Left ventricle myocardium superior (tissue), 1 donor: ENCODE results near the gene SERPINB2. TPM values are rescaled to one million over a fixed set of nuclear protein-coding genes. Genes with fewer than 3 reads are reported as not detected.
"Not testable (repeated sequence)": the region's sequence is repeated elsewhere in the genome, so short reads cannot be mapped to it uniquely, and the experiment has no call there.

Experiments
- ATAC-seq: fragments of 200-7000 bp; cut with Tn5 transposase; one replicate; pipeline ENCODE4 v1.9.1; 2020; ENCODE audit warnings: mild to moderate bottlenecking, moderate library complexity
- DNase-seq: peaks from one replicate; pipeline ENCODE4 v3.0.0-alpha.2; 2020
- intact Hi-C: fragments of 100-400 bp; cut with micrococcal nuclease; formaldehyde crosslinking; loops from one replicate; pipeline ENCODE4 v1.11.0; 2022
- total RNA-seq: library from RNA; stranded (reverse); fragmentation: NEBNext Ultra II Directional; extraction: Animal tissue kit (Norgen Biotek cat#: 25700); gene quantifications from one replicate; pipeline ENCODE4 v1.2.1, GENCODE V29; 2021
- donor health status: DM: no; HTN: yes; CAD: no; lungs with severe emphysema.

The SERPINB2 gene
- total RNA-seq, 1 donor from 2014 or later = not detected

- no peak for ATAC-seq
- DNase-seq = no peak
- intact Hi-C loops = no loop called here
Observed at GRCh38 chr18:63922049-63922448, 34.5 kb downstream of the SERPINB2 start.

- no peak for DNase-seq
- intact Hi-C loops = no loop called here
- ATAC-seq = no peak
Observed at GRCh38 chr18:63924551-63924950, 37.0 kb downstream of the SERPINB2 start.

- intact Hi-C loops = no loop called here
- DNase-seq (no peak), ATAC-seq (no peak)
Observed at GRCh38 chr18:63928331-63928730, 40.8 kb downstream of the SERPINB2 start.

DNA sequence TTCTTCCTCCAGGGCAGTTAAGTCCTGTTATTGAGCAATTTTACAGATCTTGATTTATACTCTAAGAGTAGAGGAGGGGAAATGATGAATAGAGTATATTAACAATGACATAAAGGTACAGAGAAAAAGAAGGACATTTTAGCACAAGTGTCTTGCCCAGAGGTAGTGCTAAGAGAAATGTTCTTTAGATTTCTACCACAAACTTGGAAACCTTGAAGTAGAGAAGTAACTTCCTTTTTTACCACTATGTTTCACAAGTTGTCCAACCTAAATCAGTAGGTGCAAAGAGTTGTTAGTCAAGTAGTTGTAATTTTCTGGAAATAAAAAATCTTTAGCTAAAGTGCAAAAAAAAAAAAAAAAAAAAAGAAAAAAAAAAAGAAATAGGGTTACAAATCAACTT, 41.9 kb downstream of the SERPINB2 start:
- DNase-seq, intact Hi-C loops, ATAC-seq: not testable (repeated sequence)

DNA sequence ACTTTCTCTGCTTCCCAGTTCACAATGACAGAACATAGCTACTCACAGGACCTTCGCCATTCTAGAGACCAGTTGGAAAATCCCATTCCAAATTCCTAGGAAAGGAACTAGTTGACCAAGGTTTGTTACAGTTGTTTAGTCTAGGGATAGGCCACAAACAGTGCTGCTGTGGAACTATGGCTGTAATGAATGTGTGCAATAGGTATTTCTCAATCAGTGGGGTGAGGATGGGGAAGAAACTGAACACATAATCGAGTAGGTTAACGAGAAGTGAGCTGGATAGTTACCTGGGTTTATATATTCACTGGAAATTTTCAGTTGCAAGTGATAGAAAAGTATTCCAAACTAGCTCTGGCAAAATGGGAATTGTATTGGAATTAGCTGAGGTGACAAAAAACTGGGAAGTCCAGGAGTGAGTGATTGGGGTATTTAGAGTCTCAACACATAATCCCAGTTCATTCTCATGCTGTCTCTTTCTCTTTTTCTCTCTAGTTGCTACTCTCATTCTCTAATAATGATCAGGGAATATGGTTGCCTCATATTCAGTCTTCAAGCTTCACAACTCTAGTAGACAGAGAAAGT, 43.4 kb downstream of the SERPINB2 start:
- ATAC-seq (no peak), DNase-seq (no peak)
- intact Hi-C loops = no loop called here

GRCh38 chr18:63936156-63936931, 48.8 kb downstream of the SERPINB2 start:
- DNase-seq = peak; percentile 89
- intact Hi-C loops = loop anchor here (5.0 kb wide), 1 partner anchor 419 kb away; no protein-coding TSS in a partner anchor
- peak; percentile 100 for ATAC-seq

- intact Hi-C loops = loop anchor here (5.0 kb wide), 1 partner anchor 420 kb away; no protein-coding TSS in a partner anchor
- ATAC-seq (no peak), DNase-seq (no peak)
Observed at GRCh38 chr18:63936932-63937393, 49.5 kb downstream of the SERPINB2 start.

GRCh38 chr18:63940008-63940407, 52.5 kb downstream of the SERPINB2 start:
- intact Hi-C loops = no loop called here
- no peak for DNase-seq
- no peak for ATAC-seq

GRCh38 chr18:63940543-63941050, 53.1 kb downstream of the SERPINB2 start:
- ATAC-seq, DNase-seq, intact Hi-C loops: not testable (repeated sequence)

DNA sequence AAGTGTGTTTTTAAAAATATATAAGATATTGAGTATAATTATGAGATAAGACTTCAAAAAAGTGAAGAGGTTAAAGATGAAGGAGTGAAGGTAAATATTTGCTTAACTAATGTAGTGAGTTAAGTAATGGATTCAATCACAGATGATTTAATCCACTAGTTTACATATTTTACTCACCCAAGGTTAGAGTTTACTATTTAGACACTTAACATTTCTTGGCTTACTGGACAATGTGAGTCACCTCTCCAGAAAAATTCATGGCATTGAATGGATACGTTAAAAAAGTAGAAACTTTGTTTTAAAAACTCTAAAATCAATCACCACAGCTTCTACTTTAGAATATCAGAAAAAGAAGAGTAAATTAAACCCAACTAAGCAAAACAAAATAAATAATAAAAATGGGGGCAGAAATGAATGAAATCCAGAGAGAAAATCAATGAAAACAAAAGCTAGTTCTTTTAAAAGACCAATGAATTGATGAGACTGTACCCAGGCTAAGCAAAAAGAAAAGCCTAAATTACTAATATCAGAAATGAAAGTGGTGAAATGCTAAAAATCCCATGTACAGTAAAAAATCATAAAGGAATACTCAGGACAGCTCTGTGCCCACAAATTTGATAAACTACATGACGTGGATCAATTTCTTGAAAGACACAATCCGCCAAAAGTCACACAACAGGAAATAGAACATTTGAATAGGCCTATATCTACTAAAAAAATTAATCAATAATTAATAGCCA, 59.7 kb downstream of the SERPINB2 start:
- DNase-seq (no peak), ATAC-seq (no peak)
- intact Hi-C loops = no loop called here

- intact Hi-C loops = no loop called here
- peak; percentile 94 for ATAC-seq
- DNase-seq = peak; percentile 73
Observed at GRCh38 chr18:63949068-63949737, 61.7 kb downstream of the SERPINB2 start, which contains the start of gene HMSD. TSS of gene HMSD (plus strand) at chr18:63949301. CDS start at chr18:63953456, 4,155 bp downstream.

GRCh38 chr18:63951302-63951705, 63.8 kb downstream of the SERPINB2 start:
- intact Hi-C loops = no loop called here
- ATAC-seq = no peak
- no peak for DNase-seq

Other genes with a start within 250 kb of the SERPINB2 start
- not detected for gene SERPINB4, start 243.4 kb upstream of the SERPINB2 start, total RNA-seq
- not detected for gene SERPINB3, start 225.8 kb upstream of the SERPINB2 start, total RNA-seq
- gene SERPINB11, start 184.7 kb upstream of the SERPINB2 start, total RNA-seq = not detected
- not detected for gene SERPINB7, start 112.3 kb upstream of the SERPINB2 start, total RNA-seq
- gene SERPINB10, start 20.3 kb downstream of the SERPINB2 start, total RNA-seq = not detected
- 1.2 TPM for gene HMSD, start 61.6 kb downstream of the SERPINB2 start, total RNA-seq
- 1.3 TPM for gene SERPINB8, start 82.4 kb downstream of the SERPINB2 start, total RNA-seq